Fibroblast of lung (primary cell): ENCODE data around the gene DAAM1. TPM values are rescaled to one million over a fixed set of nuclear protein-coding genes. Genes with fewer than 3 reads are reported as not detected.

Experiments
- DNase-seq, 2 donors: peaks; one replicate each; pipeline versions ENCODE4 v3.0.0 to v3.0.0-alpha.2; 2010; ENCODE audit warnings: low read depth in 2 of 2
- H2AFZ ChIP-seq: 2 replicates; pipeline ENCODE4 v1.5.1; 2012; ENCODE audit warnings: low read length, control low read depth, inconsistent platforms
- H3K27ac ChIP-seq: 2 replicates; pipeline ENCODE4 v1.5.1; 2011; ENCODE audit warnings: low read length, control low read depth; ENCODE audit not compliant: insufficient read depth
- H3K27me3 ChIP-seq: 2 replicates; pipeline ENCODE4 v1.5.1; 2011; ENCODE audit warnings: mild to moderate bottlenecking, low read length; ENCODE audit not compliant: control insufficient read depth, insufficient read depth
- H3K36me3 ChIP-seq: 2 replicates; pipeline ENCODE4 v1.5.1; 2011; ENCODE audit warnings: low read length; ENCODE audit not compliant: control insufficient read depth, insufficient read depth
- H3K4me1 ChIP-seq: 2 replicates; pipeline ENCODE4 v1.5.1; 2011; ENCODE audit warnings: low read length; ENCODE audit not compliant: control insufficient read depth, insufficient read depth; ENCODE audit errors: extremely low read depth
- H3K4me2 ChIP-seq: 2 replicates; pipeline ENCODE4 v1.5.1; 2011; ENCODE audit warnings: low read length, control low read depth; ENCODE audit not compliant: insufficient read depth; ENCODE audit errors: extremely low read depth
- H3K4me3 ChIP-seq, 4 experiments: fragments of 200-600 bp in 1 of 4; sonication (generic) in 1 of 4; replicated peaks in 1 of 4; 2 replicates each; pipeline ENCODE4 v1.5.1; 2011 to 2016; ENCODE audit warnings: low read length in 4 of 4, low read depth in 3 of 4, mild to moderate bottlenecking in 3 of 4, control low read depth in 2 of 4, inconsistent platforms in 1 of 4, mixed read lengths in 1 of 4; ENCODE audit not compliant: insufficient read depth in 1 of 4; ENCODE audit errors: control extremely low read depth in 1 of 4
- H3K79me2 ChIP-seq: 2 replicates; pipeline ENCODE4 v1.5.1; 2012; ENCODE audit warnings: mild to moderate bottlenecking, low read length, inconsistent platforms; ENCODE audit not compliant: control insufficient read depth, insufficient read depth
- H3K9ac ChIP-seq: 2 replicates; pipeline ENCODE4 v1.5.1; 2011; ENCODE audit warnings: mild to moderate bottlenecking, low read length, control low read depth; ENCODE audit not compliant: insufficient read depth
- H3K9me3 ChIP-seq: 2 replicates; pipeline ENCODE4 v1.5.1; 2012; ENCODE audit warnings: low read depth, low read length; ENCODE audit not compliant: control insufficient read depth, insufficient read depth
- H4K20me1 ChIP-seq: 2 replicates; pipeline ENCODE4 v1.5.1; 2011; ENCODE audit warnings: low read length; ENCODE audit not compliant: control insufficient read depth, insufficient read depth; ENCODE audit errors: extremely low read depth
- CTCF ChIP-seq, 2 donors: IDR thresholded peaks in 1 of 2; conservative IDR thresholded peaks in 1 of 2; 1 replicate in 1 of 2; 2 replicates in 1 of 2; pipeline ENCODE4 v1.5.1; 2011 to 2012; ENCODE audit warnings: low read length in 2 of 2, control low read depth in 1 of 2, inconsistent platforms in 1 of 2, low read depth in 1 of 2, mild to moderate bottlenecking in 1 of 2
- EZH2 ChIP-seq: IDR thresholded peaks from 2 replicates; pipeline ENCODE4 v1.5.1; 2012; ENCODE audit warnings: low read length, control low read depth, mild to moderate bottlenecking; ENCODE audit errors: missing control alignments
- polyA plus RNA-seq, 2 donors: library from polyadenylated mRNA; depleted of rRNA in 1 of 2; stranded (reverse) in 1 of 2; unstranded in 1 of 2; fragments of >200 nt; gene quantifications; 2 replicates each; pipeline ENCODE4 v1.2.1, GENCODE V29; 2011 to 2012; ENCODE audit warnings: missing spikeins in 1 of 2
- total RNA-seq: library from RNA; depleted of rRNA; stranded (reverse); fragments of >200 nt; gene quantifications from 2 replicates; pipeline ENCODE4 v1.2.1, GENCODE V29; 2014

Gene DAAM1
- total and polyA plus RNA-seq, 2 donors (not counting 1 experiment from before 2014, with no cell fraction given): 15.5 to 36.3 TPM

- peak in 1 of 2 donors; percentile 42 for DNase-seq
- no peaks in the 10 kb centered on the region for H3K79me2 ChIP-seq
- no peak overlapping the region for H3K27ac ChIP-seq
- H3K9ac ChIP-seq: no peak overlapping the region
- H3K4me3 ChIP-seq: no peak overlapping the region
- H2AFZ ChIP-seq: no peak overlapping the region
- TF ChIP-seq CTCF (conservative IDR thresholded peaks at IDR 0.05 in 1 of 2, IDR thresholded peaks at IDR 0.05 in 1 of 2; ENCODE audit: low read depth in 1 of 2, low read length in 2 of 2): no peak
- no peak for TF ChIP-seq EZH2
- no peak overlapping the region for H3K4me2 ChIP-seq
- no peaks in the 10 kb centered on the region for H3K27me3 ChIP-seq
- no peaks in the 10 kb centered on the region for H3K4me1 ChIP-seq
- no peaks in the 10 kb centered on the region for H4K20me1 ChIP-seq
- H3K36me3 ChIP-seq: no peaks in the 10 kb centered on the region
- H3K9me3 ChIP-seq: no peaks in the 10 kb centered on the region
Measured at GRCh38 chr14:59394268-59394667, 205.8 kb downstream of the DAAM1 start.

GRCh38 chr14:59395672-59396071, 207.2 kb downstream of the DAAM1 start:
- no peak overlapping the region for H2AFZ ChIP-seq
- no peak overlapping the region for H3K4me2 ChIP-seq
- H3K4me3 ChIP-seq: no peak overlapping the region
- H3K36me3 ChIP-seq: no peaks in the 10 kb centered on the region
- H3K27me3 ChIP-seq: no peaks in the 10 kb centered on the region
- DNase-seq: no peak
- H4K20me1 ChIP-seq: no peaks in the 10 kb centered on the region
- no peaks in the 10 kb centered on the region for H3K4me1 ChIP-seq
- H3K9ac ChIP-seq: no peak overlapping the region
- H3K9me3 ChIP-seq: no peaks in the 10 kb centered on the region
- no peak overlapping the region for H3K27ac ChIP-seq
- TF ChIP-seq CTCF (conservative IDR thresholded peaks at IDR 0.05 in 1 of 2, IDR thresholded peaks at IDR 0.05 in 1 of 2; ENCODE audit: low read depth in 1 of 2, low read length in 2 of 2): no peak
- TF ChIP-seq EZH2: no peak
- no peaks in the 10 kb centered on the region for H3K79me2 ChIP-seq

- no peak for DNase-seq
- no peaks in the 10 kb centered on the region for H4K20me1 ChIP-seq
- no peaks in the 10 kb centered on the region for H3K27me3 ChIP-seq
- H3K36me3 ChIP-seq: no peaks in the 10 kb centered on the region
- no peaks in the 10 kb centered on the region for H3K9me3 ChIP-seq
- no peak overlapping the region for H3K4me2 ChIP-seq
- no peak for TF ChIP-seq EZH2
- no peak for TF ChIP-seq CTCF (conservative IDR thresholded peaks at IDR 0.05 in 1 of 2, IDR thresholded peaks at IDR 0.05 in 1 of 2; ENCODE audit: low read depth in 1 of 2, low read length in 2 of 2)
- no peak overlapping the region for H3K9ac ChIP-seq
- H3K4me3 ChIP-seq: no peak overlapping the region
- H3K4me1 ChIP-seq: no peaks in the 10 kb centered on the region
- H2AFZ ChIP-seq: no peak overlapping the region
- H3K79me2 ChIP-seq: no peaks in the 10 kb centered on the region
- no peak overlapping the region for H3K27ac ChIP-seq
Measured at GRCh38 chr14:59398841-59399240, 210.4 kb downstream of the DAAM1 start.
